Measurements from ENCODE around the gene TAX1BP3.
A peak's percentile ranks its signal among the peaks of the same experiment; 100 is the strongest.

The TAX1BP3 gene

DNA sequence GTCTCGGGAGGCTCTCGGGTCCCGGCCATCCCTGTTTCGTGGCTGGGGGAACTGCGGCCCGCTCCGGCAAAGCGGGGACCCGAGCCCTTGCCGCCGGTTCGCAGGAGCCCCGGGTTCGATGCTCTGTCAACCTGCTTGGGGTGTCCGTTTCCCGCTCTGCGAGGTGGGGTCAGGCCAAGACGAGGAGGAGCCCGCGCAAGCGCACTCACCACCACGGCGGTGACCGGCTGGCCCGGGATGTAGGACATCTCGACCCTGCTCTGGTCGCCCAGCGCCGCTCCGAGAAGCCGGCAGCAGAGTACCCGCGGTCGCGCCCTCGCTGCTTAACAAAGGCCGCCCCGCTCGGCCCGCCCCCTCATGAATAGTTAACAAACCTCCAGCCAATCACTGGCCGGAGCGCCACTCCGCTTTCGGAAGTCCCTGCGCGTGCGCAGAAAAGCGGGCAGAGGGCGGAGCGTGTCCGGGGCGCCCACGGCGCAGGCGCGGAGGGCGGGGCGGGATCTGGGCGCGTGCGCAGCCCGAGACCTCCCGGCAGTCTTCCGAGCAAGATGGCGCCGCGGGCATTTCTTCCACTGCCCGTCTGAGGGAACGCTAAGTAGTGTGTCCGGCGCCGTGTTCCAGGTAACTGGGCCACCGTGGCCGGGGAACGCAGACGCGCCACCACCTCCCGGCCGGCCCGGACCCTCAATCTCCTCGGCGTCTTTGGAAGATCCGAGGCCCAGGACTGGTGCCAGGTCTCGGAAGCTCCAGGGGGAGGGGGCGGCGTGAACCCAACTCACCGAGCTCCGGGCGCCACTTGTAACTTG lies at the start of gene TAX1BP3, which contains the start of gene EMC6 (continued):
- TF ChIP-seq, protein P1, sequence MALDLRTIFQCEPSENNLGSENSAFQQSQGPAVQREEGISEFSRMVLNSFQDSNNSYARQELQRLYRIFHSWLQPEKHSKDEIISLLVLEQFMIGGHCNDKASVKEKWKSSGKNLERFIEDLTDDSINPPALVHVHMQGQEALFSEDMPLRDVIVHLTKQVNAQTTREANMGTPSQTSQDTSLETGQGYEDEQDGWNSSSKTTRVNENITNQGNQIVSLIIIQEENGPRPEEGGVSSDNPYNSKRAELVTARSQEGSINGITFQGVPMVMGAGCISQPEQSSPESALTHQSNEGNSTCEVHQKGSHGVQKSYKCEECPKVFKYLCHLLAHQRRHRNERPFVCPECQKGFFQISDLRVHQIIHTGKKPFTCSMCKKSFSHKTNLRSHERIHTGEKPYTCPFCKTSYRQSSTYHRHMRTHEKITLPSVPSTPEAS (tag by site-specific recombination; IDR thresholded peaks at IDR 0.05) = no peak
- TF ChIP-seq ZNF202 (tag by site-specific recombination; IDR thresholded peaks at IDR 0.05; ENCODE audit: borderline replicate concordance) (no peak), REPIN1 (tag by site-specific recombination; IDR thresholded peaks at IDR 0.05; ENCODE audit: low read depth) (no peak), ZNF514 (tag by site-specific recombination; IDR thresholded peaks at IDR 0.05) (no peak), ZNF354C (tag by site-specific recombination; IDR thresholded peaks at IDR 0.05; ENCODE audit: borderline replicate concordance, low read depth) (no peak), ZNF621 (tag by site-specific recombination; IDR thresholded peaks at IDR 0.05) (no peak), ZNF157 (tag by site-specific recombination; IDR thresholded peaks at IDR 0.05) (no peak), KLF9 (tag by site-specific recombination; IDR thresholded peaks at IDR 0.05; ENCODE audit: low read depth) (peak; percentile 17), ZNF24 (tag by site-specific recombination; IDR thresholded peaks at IDR 0.05) (peak; percentile 44; the same call in 1 of the 2 replicates), ZNF121 (tag by site-specific recombination; IDR thresholded peaks at IDR 0.05) (no peak), ZSCAN30 (tag by site-specific recombination; IDR thresholded peaks at IDR 0.05) (peak; percentile 79), ZNF76 (tag by site-specific recombination; IDR thresholded peaks at IDR 0.05; ENCODE audit: borderline replicate concordance, low read depth) (peak; percentile 86; the same call in 1 of the 2 replicates), GLI2 (tag by site-specific recombination; IDR thresholded peaks at IDR 0.05; ENCODE audit: borderline replicate concordance, low read depth) (no peak), ZSCAN23 (tag by site-specific recombination; IDR thresholded peaks at IDR 0.05) (peak; percentile 38; the same call in 1 of the 2 replicates), ZFP69B (tag by site-specific recombination; IDR thresholded peaks at IDR 0.05) (0 out of 2 replicates have a peak, but pooled peaks have one; percentile 52), YY2 (tag by site-specific recombination; IDR thresholded peaks at IDR 0.05) (peak; percentile 72; the same call in 1 of the 2 replicates), WT1 (tag by site-specific recombination; IDR thresholded peaks at IDR 0.05) (no peak), ZNF792 (tag by site-specific recombination; IDR thresholded peaks at IDR 0.05) (no peak)
- TF ChIP-seq, protein P2, sequence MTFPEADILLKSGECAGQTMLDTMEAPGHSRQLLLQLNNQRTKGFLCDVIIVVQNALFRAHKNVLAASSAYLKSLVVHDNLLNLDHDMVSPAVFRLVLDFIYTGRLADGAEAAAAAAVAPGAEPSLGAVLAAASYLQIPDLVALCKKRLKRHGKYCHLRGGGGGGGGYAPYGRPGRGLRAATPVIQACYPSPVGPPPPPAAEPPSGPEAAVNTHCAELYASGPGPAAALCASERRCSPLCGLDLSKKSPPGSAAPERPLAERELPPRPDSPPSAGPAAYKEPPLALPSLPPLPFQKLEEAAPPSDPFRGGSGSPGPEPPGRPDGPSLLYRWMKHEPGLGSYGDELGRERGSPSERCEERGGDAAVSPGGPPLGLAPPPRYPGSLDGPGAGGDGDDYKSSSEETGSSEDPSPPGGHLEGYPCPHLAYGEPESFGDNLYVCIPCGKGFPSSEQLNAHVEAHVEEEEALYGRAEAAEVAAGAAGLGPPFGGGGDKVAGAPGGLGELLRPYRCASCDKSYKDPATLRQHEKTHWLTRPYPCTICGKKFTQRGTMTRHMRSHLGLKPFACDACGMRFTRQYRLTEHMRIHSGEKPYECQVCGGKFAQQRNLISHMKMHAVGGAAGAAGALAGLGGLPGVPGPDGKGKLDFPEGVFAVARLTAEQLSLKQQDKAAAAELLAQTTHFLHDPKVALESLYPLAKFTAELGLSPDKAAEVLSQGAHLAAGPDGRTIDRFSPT (tag by site-specific recombination; IDR thresholded peaks at IDR 0.05) = no peak
- TF ChIP-seq, protein P3, sequence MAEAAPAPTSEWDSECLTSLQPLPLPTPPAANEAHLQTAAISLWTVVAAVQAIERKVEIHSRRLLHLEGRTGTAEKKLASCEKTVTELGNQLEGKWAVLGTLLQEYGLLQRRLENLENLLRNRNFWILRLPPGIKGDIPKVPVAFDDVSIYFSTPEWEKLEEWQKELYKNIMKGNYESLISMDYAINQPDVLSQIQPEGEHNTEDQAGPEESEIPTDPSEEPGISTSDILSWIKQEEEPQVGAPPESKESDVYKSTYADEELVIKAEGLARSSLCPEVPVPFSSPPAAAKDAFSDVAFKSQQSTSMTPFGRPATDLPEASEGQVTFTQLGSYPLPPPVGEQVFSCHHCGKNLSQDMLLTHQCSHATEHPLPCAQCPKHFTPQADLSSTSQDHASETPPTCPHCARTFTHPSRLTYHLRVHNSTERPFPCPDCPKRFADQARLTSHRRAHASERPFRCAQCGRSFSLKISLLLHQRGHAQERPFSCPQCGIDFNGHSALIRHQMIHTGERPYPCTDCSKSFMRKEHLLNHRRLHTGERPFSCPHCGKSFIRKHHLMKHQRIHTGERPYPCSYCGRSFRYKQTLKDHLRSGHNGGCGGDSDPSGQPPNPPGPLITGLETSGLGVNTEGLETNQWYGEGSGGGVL (tag by site-specific recombination; IDR thresholded peaks at IDR 0.05) = no peak
- TF ChIP-seq, protein P4, sequence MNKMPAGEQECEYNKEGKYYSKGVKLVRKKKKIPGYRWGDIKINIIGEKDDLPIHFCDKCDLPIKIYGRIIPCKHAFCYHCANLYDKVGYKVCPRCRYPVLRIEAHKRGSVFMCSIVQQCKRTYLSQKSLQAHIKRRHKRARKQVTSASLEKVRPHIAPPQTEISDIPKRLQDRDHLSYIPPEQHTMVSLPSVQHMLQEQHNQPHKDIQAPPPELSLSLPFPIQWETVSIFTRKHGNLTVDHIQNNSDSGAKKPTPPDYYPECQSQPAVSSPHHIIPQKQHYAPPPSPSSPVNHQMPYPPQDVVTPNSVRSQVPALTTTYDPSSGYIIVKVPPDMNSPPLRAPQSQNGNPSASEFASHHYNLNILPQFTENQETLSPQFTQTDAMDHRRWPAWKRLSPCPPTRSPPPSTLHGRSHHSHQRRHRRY (tag by site-specific recombination; IDR thresholded peaks at IDR 0.05) = no peak
- TF ChIP-seq, protein P5, sequence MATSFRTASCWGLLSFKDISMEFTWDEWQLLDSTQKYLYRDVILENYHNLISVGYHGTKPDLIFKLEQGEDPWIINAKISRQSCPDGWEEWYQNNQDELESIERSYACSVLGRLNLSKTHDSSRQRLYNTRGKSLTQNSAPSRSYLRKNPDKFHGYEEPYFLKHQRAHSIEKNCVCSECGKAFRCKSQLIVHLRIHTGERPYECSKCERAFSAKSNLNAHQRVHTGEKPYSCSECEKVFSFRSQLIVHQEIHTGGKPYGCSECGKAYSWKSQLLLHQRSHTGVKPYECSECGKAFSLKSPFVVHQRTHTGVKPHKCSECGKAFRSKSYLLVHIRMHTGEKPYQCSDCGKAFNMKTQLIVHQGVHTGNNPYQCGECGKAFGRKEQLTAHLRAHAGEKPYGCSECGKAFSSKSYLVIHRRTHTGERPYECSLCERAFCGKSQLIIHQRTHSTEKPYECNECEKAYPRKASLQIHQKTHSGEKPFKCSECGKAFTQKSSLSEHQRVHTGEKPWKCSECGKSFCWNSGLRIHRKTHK (tag by site-specific recombination; IDR thresholded peaks at IDR 0.05) = no peak
- TF ChIP-seq, protein P6, sequence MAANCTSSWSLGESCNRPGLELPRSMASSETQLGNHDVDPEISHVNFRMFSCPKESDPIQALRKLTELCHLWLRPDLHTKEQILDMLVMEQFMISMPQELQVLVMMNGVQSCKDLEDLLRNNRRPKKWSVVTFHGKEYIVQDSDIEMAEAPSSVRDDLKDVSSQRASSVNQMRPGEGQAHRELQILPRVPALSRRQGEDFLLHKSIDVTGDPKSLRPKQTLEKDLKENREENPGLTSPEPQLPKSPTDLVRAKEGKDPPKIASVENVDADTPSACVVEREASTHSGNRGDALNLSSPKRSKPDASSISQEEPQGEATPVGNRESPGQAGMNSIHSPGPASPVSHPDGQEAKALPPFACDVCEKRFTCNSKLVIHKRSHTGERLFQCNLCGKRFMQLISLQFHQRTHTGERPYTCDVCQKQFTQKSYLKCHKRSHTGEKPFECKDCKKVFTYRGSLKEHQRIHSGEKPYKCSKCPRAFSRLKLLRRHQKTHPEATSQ (tag by site-specific recombination; IDR thresholded peaks at IDR 0.05) = no peak
- TF ChIP-seq, protein P7, sequence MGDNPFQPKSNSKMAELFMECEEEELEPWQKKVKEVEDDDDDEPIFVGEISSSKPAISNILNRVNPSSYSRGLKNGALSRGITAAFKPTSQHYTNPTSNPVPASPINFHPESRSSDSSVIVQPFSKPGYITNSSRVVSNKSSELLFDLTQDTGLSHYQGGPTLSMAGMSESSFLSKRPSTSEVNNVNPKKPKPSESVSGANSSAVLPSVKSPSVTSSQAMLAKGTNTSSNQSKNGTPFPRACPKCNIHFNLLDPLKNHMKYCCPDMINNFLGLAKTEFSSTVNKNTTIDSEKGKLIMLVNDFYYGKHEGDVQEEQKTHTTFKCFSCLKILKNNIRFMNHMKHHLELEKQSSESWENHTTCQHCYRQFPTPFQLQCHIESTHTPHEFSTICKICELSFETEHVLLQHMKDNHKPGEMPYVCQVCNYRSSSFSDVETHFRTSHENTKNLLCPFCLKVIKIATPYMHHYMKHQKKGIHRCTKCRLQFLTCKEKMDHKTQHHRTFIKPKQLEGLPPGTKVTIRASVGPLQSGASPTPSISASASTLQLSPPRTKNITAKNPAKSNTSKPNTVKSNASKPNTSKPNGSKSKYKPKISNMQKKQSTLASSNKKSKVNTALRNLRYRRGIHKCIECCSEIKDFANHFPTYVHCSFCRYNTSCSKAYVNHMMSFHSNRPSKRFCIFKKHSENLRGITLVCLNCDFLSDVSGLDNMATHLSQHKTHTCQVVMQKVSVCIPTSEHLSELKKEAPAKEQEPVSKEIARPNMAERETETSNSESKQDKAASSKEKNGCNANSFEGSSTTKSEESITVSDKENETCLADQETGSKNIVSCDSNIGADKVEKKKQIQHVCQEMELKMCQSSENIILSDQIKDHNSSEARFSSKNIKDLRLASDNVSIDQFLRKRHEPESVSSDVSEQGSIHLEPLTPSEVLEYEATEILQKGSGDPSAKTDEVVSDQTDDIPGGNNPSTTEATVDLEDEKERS (tag by site-specific recombination; IDR thresholded peaks at IDR 0.05) = no peak
- TF ChIP-seq, protein P8, sequence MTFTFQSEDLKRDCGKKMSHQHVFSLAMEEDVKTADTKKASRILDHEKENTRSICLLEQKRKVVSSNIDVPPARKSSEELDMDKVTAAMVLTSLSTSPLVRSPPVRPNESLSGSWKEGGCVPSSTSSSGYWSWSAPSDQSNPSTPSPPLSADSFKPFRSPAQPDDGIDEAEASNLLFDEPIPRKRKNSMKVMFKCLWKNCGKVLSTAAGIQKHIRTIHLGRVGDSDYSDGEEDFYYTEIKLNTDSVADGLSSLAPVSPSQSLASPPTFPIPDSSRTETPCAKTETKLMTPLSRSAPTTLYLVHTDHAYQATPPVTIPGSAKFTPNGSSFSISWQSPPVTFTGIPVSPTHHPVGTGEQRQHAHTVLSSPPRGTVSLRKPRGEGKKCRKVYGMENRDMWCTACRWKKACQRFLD (tag by site-specific recombination; IDR thresholded peaks at IDR 0.05) = no peak

Data from HEK293 (cell line).